ENCODE measurements around the gene USP17L18.
"Not testable (repeated sequence)": the region's sequence is repeated elsewhere in the genome, so short reads cannot be mapped to it uniquely, and the experiment has no call there.

GRCh38 chr4:9234085-9234484 lies 14.3 kb upstream of the USP17L18 start, which contains the start of gene USP17L15:
- not testable (repeated sequence) for TF ChIP-seq CTCF (conservative IDR thresholded peaks at IDR 0.05 in 1 of 2, IDR thresholded peaks at IDR 0.05 in 1 of 2; ENCODE audit: extremely low read depth in 1 of 2, insufficient read depth in 1 of 2, low read depth in 1 of 2, low read length in 2 of 2); EZH2 (IDR thresholded peaks at IDR 0.05; ENCODE audit: borderline replicate concordance, low read length)
